Coronary artery (tissue), 2 donors: ENCODE results near the gene GPR21.

Experiments
- DNase-seq: peaks from one replicate; pipeline ENCODE4 v3.0.0-alpha.2; 2017; ENCODE audit warnings: low spot score
- H3K27ac ChIP-seq, 2 donors: fragments of 200-600 bp; sonication (generic); one replicate each; pipeline ENCODE4 v1.5.1; 2016 to 2019
- H3K4me3 ChIP-seq: fragments of 200-600 bp; sonication (generic); 2 replicates; pipeline ENCODE4 v1.5.1; 2016; ENCODE audit warnings: mild to moderate bottlenecking, moderate library complexity
- CTCF ChIP-seq: fragments of 200-600 bp; sonication (generic); IDR thresholded peaks from one replicate; pipeline ENCODE4 v1.5.1; 2019; ENCODE audit warnings: antibody characterized with exemption

GPR21 gene

GRCh38 chr9:122998448-122998847 is 35.0 kb upstream of the GPR21 start:
- no peak for DNase-seq
- no peak for TF ChIP-seq CTCF
- H3K4me3 ChIP-seq = no peak overlapping the region
- peak overlapping the region; percentile 36 to 42 for H3K27ac ChIP-seq

GRCh38 chr9:123000371-123001068 is 32.9 kb upstream of the GPR21 start:
- no peak for TF ChIP-seq CTCF
- DNase-seq = no peak
- H3K27ac ChIP-seq = no peak overlapping the region
- no peak overlapping the region for H3K4me3 ChIP-seq

GRCh38 chr9:123002754-123003153 is 30.7 kb upstream of the GPR21 start:
- Histone ChIP-seq H3K4me3 (peak overlapping the region; percentile 37), H3K27ac (peak overlapping the region; percentile 44 to 82)
- no peak for TF ChIP-seq CTCF
- DNase-seq = no peak

- no peak for DNase-seq
- H3K4me3 ChIP-seq = peak overlapping the region; percentile 37
- no peak for TF ChIP-seq CTCF
- H3K27ac ChIP-seq = peak overlapping the region; percentile 19 to 82
These were observed 30.0 kb upstream of the GPR21 start for GRCh38 chr9:123003466-123003865.

- no peak overlapping the region for H3K27ac ChIP-seq
- no peak for TF ChIP-seq CTCF
- DNase-seq = no peak
- no peak overlapping the region for H3K4me3 ChIP-seq
These were observed 27.5 kb upstream of the GPR21 start for GRCh38 chr9:123005964-123006363.

GRCh38 chr9:123007269-123007668 is 26.2 kb upstream of the GPR21 start:
- Histone ChIP-seq H3K4me3 (no peak overlapping the region), H3K27ac (no peak overlapping the region)
- TF ChIP-seq CTCF = no peak
- DNase-seq = no peak

GRCh38 chr9:123008909-123009308 is 24.6 kb upstream of the GPR21 start:
- H3K27ac ChIP-seq = no peak overlapping the region
- no peak for DNase-seq
- H3K4me3 ChIP-seq = no peak overlapping the region
- TF ChIP-seq CTCF = no peak
